Hypothalamus (tissue), 51 donors: ENCODE results near the gene ZBTB18.

Experiments
- DNase-seq, 51 donors: peaks; one replicate each; lab custom pipeline; 2025; lab: John Stamatoyannopoulos, UW

Gene ZBTB18

GRCh38 chr1:244087021-244087560, 36.0 kb downstream of the ZBTB18 start:
- DNase-seq: no peak

GRCh38 chr1:244087611-244088010, 36.5 kb downstream of the ZBTB18 start:
- peak in 3 of 51 donors; percentile 21 to 45 (median 32) for DNase-seq

GRCh38 chr1:244088161-244088560, 37.1 kb downstream of the ZBTB18 start:
- no peak for DNase-seq

DNA sequence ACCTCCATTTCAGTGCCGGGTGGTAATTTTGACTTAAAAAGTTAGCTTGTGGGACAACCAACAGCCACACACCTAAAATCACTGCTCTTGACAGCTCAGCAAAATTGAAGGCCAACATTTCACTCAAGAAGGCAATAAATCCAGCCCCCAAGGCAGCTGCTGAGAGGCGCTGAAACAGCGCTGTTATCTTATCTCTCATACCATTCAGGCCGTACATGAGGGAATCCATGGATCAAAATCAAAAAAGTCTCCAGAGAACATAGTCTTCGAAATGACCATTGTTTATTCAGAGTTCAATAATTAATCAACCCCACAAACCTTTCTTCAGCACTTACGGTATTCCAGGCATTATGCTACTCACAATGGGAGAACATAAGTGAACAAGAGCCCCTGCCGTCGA, 38.5 kb downstream of the ZBTB18 start:
- no peak for DNase-seq

GRCh38 chr1:244090645-244091044, 39.6 kb downstream of the ZBTB18 start:
- DNase-seq: no peak

DNA sequence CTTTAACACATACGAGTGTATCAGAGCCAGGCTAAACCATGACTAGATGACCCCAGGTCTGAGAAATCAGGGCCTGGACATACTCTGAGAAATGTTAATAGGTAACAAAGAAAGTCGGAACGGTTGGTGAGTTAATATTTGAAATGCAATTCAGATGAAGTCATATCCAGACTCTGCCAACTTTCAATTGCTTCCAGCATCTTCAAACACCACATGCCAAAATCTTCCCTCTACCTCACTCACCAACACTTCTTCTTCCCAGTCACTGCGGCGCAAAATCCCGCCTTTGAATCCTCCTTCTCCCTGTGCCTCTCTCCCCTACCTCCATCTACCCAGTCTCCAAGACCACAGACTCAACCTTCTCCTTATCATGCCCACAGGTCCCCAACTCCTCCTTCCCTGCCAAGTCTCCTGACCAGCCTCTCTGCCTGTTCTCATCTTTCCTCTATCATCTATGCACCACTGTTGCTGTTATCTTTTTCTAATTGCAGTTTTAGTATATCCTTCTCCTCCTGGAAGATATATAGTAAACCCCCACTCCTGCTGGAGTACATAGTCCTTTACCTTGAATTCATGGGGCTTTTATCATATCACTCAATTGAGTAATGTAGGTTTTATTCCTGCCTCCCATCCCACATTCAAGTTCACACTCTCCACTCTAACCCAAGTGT, 41.3 kb downstream of the ZBTB18 start:
- DNase-seq: no peak

GRCh38 chr1:244092964-244093638, 42.0 kb downstream of the ZBTB18 start:
- DNase-seq: no peak

- DNase-seq: no peak
Measured at GRCh38 chr1:244094880-244095528, 43.9 kb downstream of the ZBTB18 start.

DNA sequence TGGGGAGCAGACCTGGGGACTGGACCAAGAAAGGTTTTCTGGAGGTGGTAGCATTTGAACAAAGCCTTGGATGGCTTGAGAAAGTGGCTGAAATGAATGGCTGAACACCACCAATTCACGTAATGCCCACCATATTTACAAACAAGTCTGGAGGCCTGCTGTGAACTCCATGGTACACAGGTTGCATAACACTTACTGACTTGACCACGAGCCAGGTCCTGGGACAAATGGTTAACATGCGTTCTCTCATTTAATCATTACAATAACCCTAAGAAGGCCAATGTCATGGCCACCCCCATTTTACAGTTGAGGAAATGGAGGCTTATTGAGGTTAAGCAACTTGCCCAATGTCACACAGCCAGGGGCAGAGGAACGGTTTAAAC, 44.4 kb downstream of the ZBTB18 start:
- no peak for DNase-seq

GRCh38 chr1:244096066-244096610, 45.1 kb downstream of the ZBTB18 start:
- DNase-seq: no peak

DNA sequence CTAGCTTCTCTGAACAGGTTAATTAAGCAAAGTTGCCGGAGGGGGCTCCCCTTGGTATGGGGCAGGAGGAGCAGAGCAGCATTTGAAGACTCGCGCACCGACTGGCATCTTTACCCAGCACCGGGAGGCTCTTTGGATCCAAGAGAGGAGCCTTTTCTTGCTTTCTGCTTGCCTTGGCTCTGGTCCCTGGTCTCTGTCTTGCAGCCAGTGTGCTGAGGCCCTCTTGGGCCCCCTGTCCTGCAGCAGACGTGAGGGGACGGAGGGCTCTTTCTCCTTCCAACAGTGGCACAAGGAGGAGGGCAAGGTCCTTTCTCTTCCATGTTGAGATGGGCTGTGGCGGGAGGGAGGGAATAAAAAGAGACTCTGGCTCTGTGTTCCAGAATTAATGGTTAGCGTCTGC, 45.6 kb downstream of the ZBTB18 start:
- DNase-seq: no peak

GRCh38 chr1:244097523-244098405, 46.7 kb downstream of the ZBTB18 start:
- no peak for DNase-seq

GRCh38 chr1:244099258-244099930, 48.3 kb downstream of the ZBTB18 start:
- DNase-seq: no peak

- DNase-seq: no peak
Measured at GRCh38 chr1:244100276-244100675, 49.2 kb downstream of the ZBTB18 start.

- DNase-seq: no peak
Measured at GRCh38 chr1:244100704-244101453, 49.8 kb downstream of the ZBTB18 start.

DNA sequence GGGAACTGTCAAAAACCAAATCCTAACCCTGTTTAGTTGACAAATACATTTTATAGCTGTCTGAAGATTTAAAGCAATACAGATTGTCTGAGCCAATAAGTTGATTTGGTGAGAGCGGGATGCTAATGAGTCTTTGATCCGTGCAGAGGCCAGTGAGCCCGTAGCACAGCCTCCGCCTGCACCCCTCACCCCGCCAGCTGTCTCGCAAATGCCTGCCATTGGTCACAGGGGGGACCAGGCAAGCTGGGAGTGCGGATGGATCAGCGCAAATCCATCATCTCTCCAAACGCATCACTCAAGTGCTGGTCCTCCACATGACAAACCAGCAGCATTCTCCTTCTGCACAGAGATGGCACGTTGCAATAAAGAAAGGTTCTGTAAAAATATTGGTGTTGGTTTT, 51.0 kb downstream of the ZBTB18 start:
- no peak for DNase-seq

DNA sequence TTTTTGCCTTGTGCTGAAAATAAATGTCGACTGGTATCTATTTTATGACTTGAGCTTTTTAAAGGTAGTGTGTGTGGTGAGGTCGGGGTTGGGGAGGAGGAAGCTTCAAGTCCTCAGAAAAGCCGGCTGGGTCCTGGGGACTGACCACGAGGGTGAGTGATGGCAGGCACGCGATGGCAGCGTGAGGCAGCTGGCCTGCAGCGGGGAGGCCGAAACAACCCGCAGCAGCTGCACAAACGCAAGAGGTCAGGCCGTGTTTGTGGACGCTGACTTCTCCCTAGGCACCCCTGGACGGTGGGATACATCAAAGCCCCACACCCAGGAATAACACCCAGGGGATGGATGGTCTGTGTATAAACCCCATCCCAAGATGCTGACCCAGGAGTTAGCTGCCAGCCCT, 51.4 kb downstream of the ZBTB18 start:
- DNase-seq: no peak

DNA sequence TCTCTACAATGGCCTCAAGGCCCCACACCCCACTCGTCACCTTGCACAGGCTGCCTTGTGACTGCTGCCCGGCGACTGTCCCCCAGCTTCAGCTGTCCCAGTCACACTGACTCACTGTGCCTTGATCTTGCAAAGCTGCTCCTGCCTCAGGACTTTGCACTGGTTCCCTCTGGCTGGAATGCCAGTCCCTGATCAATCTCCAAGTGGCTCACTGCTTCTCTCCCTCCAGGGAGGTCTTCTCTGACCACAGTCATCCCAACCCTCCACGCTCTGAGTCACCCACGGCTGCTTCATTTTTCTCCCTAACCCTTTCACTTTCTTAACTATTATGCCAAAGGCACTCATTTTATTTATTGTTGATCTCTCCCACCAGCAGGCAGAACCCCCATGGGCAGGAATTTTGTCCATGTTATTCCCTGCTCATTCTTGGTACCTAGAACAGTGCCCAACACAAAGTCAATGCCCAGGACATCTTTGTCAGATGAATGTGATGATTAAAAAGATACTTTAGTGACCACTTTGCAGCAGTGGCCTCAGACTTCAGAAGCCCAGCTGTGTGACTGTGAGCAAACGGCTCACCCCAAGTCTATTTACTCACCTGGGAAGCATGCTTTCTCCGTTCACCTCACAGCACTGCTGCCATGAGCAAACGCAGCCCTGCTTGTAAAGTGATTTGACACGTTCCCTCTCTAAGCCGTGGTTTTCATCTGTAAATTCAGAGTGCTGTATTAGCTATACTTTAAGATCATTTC, 53.4 kb downstream of the ZBTB18 start:
- no peak for DNase-seq
